ENCODE data around the gene YDJC. TPM values are rescaled to one million over a fixed set of nuclear protein-coding genes. Genes with fewer than 3 reads are reported as not detected.

The YDJC gene
- total and polyA plus RNA-seq, 4 donors: 11.0 to 41.1 (median 31.3) TPM

GRCh38 chr22:21642584-21643448 lies 13.0 kb upstream of the YDJC start:
- Histone ChIP-seq H3K4me1 (ENCODE audit: control insufficient read depth in 5 of 5, insufficient read depth in 5 of 5, low read length in 5 of 5) (peaks cover 0 to 18% (median 3%) of the 10 kb centered on the region in 5 donors), H3K9ac (ENCODE audit: insufficient read depth in 1 of 2, low read length in 2 of 2) (peak overlapping the region in 1 of 2 donors; percentile 37), H3K4me3 (peak overlapping the region; percentile 68), H3K36me3 (ENCODE audit: control insufficient read depth in 4 of 4, insufficient read depth in 4 of 4, low read length in 4 of 4) (peaks cover 0 to 8% (median 0%) of the 10 kb centered on the region in 4 donors), H3K27me3 (ENCODE audit: control insufficient read depth in 3 of 3, insufficient read depth in 3 of 3, low read length in 2 of 3) (no peaks in the 10 kb centered on the region), H3K27ac (ENCODE audit: low read depth in 1 of 2, low read length in 1 of 2) (peak overlapping the region; percentile 78 to 88), H3K9me3 (ENCODE audit: control insufficient read depth in 4 of 4, insufficient read depth in 3 of 4, low read length in 3 of 4) (no peaks in the 10 kb centered on the region)
- DNase-seq (peak; percentile 43 to 46 (median 44)), ATAC-seq (ENCODE audit: insufficient read depth, low FRiP score) (no peak)
- peak; percentile 39 for TF ChIP-seq CTCF (IDR thresholded peaks at IDR 0.05; ENCODE audit: control extremely low read depth, extremely low read depth)
- WGBS, 2 donors: 0 to 1% methylated on average over 56 of the region's 56 CpGs

- peak; percentile 15 for TF ChIP-seq CTCF (IDR thresholded peaks at IDR 0.05; ENCODE audit: control extremely low read depth, extremely low read depth)
- Histone ChIP-seq H3K27ac (ENCODE audit: low read depth in 1 of 2, low read length in 1 of 2) (peak within 1 kb of the TSS; percentile 78 to 88), H3K4me1 (ENCODE audit: control insufficient read depth in 5 of 5, insufficient read depth in 5 of 5, low read length in 5 of 5) (peaks cover 0 to 18% (median 3%) of the 10 kb centered on the region in 5 donors), H3K27me3 (ENCODE audit: control insufficient read depth in 3 of 3, insufficient read depth in 3 of 3, low read length in 2 of 3) (no peaks in the 10 kb centered on the region), H3K36me3 (ENCODE audit: control insufficient read depth in 4 of 4, insufficient read depth in 4 of 4, low read length in 4 of 4) (peaks cover 0 to 8% (median 0%) of the 10 kb centered on the region in 4 donors), H3K4me3 (peak within 1 kb of the TSS; percentile 68), H3K9me3 (ENCODE audit: control insufficient read depth in 4 of 4, insufficient read depth in 3 of 4, low read length in 3 of 4) (no peaks in the 10 kb centered on the region), H3K9ac (ENCODE audit: insufficient read depth in 1 of 2, low read length in 2 of 2) (peak within 1 kb of the TSS; percentile 3 to 37)
- DNase-seq (peak; percentile 98 to 99 (median 98)), ATAC-seq (ENCODE audit: insufficient read depth, low FRiP score) (peak; percentile 98)
- 0 to 1% methylated on average over 76 of the region's 76 CpGs for WGBS, 2 donors
Measured at GRCh38 chr22:21641789-21642583, 12.2 kb upstream of the YDJC start, which contains the start of gene SDF2L1. SDF2L1 (plus strand) TSS chr22:21642302; CDS start chr22:21642337, 35 bp downstream.

- 5 to 7% methylated on average over 9 of the region's 9 CpGs for WGBS, 2 donors
- no peak for ATAC-seq (ENCODE audit: insufficient read depth, low FRiP score)
- H3K9me3 ChIP-seq (ENCODE audit: control insufficient read depth in 4 of 4, insufficient read depth in 3 of 4, low read length in 3 of 4): no peaks in the 10 kb centered on the region
- H3K9ac ChIP-seq (ENCODE audit: insufficient read depth in 1 of 2, low read length in 2 of 2): peak overlapping the region in 1 of 2 donors; percentile 3
- no peak overlapping the region for H3K4me3 ChIP-seq
- no peaks in the 10 kb centered on the region for H3K27me3 ChIP-seq (ENCODE audit: control insufficient read depth in 3 of 3, insufficient read depth in 3 of 3, low read length in 2 of 3)
- peaks cover 0 to 8% (median 0%) of the 10 kb centered on the region in 4 donors for H3K36me3 ChIP-seq (ENCODE audit: control insufficient read depth in 4 of 4, insufficient read depth in 4 of 4, low read length in 4 of 4)
- peak overlapping the region in 1 of 2 donors; percentile 55 for H3K27ac ChIP-seq (ENCODE audit: low read depth in 1 of 2, low read length in 1 of 2)
- TF ChIP-seq CTCF (IDR thresholded peaks at IDR 0.05; ENCODE audit: control extremely low read depth, extremely low read depth): peak; percentile 23
- DNase-seq: peak; percentile 44 to 60 (median 52)
- H3K4me1 ChIP-seq (ENCODE audit: control insufficient read depth in 5 of 5, insufficient read depth in 5 of 5, low read length in 5 of 5): peaks cover 0 to 18% (median 3%) of the 10 kb centered on the region in 5 donors
Measured at GRCh38 chr22:21641417-21641788, 11.6 kb upstream of the YDJC start.

Data from lung (tissue), 12 donors.